ENCODE data around the gene ROR1.

ROR1 gene

DNA sequence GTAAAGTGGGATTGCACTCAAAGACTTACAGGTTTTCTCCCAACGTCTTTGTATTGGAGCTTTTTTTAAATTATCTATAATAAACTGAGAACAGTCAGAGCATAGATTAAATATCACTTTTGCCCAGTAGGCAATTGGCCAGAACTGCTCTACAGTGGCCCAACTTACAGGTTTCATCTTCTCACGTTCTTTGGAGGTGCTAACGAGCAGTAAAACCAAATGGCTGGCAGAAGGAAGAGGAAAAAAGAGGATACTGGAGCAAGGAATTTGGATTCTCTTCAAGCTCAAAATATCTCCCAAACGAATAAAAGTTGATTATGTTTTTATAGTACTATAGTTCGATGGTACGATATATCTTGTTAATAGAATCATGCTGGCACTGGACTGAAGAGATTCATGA is 201.1 kb downstream of the ROR1 start:
- no peaks in the 10 kb centered on the region for H3K79me2 ChIP-seq (ENCODE audit: insufficient read depth, low read length)
- H2AFZ ChIP-seq (ENCODE audit: low read depth, low read length): no peak overlapping the region
- TF ChIP-seq EZH2 (IDR thresholded peaks at IDR 0.05; ENCODE audit: borderline replicate concordance, low read depth, low read length, severe bottlenecking) (no peak), CTCF (IDR thresholded peaks at IDR 0.05; ENCODE audit: borderline replicate concordance, extremely low read depth, low read length, poor library complexity, severe bottlenecking) (no peak)
- no peak for ATAC-seq (ENCODE audit: insufficient read depth, low read depth)
- H3K27me3 ChIP-seq (ENCODE audit: insufficient read depth, low read length, poor library complexity): peaks cover 22% of the 10 kb centered on the region
- no peak overlapping the region for H3K4me2 ChIP-seq (ENCODE audit: insufficient read depth, low read length)
- no peak overlapping the region for H3K27ac ChIP-seq (ENCODE audit: low read length)
- H3K9ac ChIP-seq (ENCODE audit: low read depth, low read length): no peak overlapping the region
- no peaks in the 10 kb centered on the region for H3K9me3 ChIP-seq (ENCODE audit: insufficient read depth, low read length, severe bottlenecking)
- no peaks in the 10 kb centered on the region for H3K4me1 ChIP-seq (ENCODE audit: insufficient read depth, low read length)
- H4K20me1 ChIP-seq (ENCODE audit: insufficient read depth, low read length): no peaks in the 10 kb centered on the region
- no peak overlapping the region for H3K4me3 ChIP-seq (ENCODE audit: low read depth in 1 of 2, low read length in 2 of 2)
- H3K36me3 ChIP-seq (ENCODE audit: insufficient read depth, low read length): no peaks in the 10 kb centered on the region
- DNase-seq: no peak

- Histone ChIP-seq H3K4me2 (ENCODE audit: insufficient read depth, low read length) (no peak overlapping the region), H4K20me1 (ENCODE audit: insufficient read depth, low read length) (no peaks in the 10 kb centered on the region), H3K27me3 (ENCODE audit: insufficient read depth, low read length, poor library complexity) (peaks cover 22% of the 10 kb centered on the region), H2AFZ (ENCODE audit: low read depth, low read length) (no peak overlapping the region), H3K79me2 (ENCODE audit: insufficient read depth, low read length) (no peaks in the 10 kb centered on the region), H3K9me3 (ENCODE audit: insufficient read depth, low read length, severe bottlenecking) (no peaks in the 10 kb centered on the region), H3K9ac (ENCODE audit: low read depth, low read length) (no peak overlapping the region), H3K27ac (ENCODE audit: low read length) (no peak overlapping the region), H3K36me3 (ENCODE audit: insufficient read depth, low read length) (no peaks in the 10 kb centered on the region), H3K4me1 (ENCODE audit: insufficient read depth, low read length) (no peaks in the 10 kb centered on the region), H3K4me3 (ENCODE audit: low read depth in 1 of 2, low read length in 2 of 2) (no peak overlapping the region)
- DNase-seq: no peak
- no peak for ATAC-seq (ENCODE audit: insufficient read depth, low read depth)
- TF ChIP-seq CTCF (IDR thresholded peaks at IDR 0.05; ENCODE audit: borderline replicate concordance, extremely low read depth, low read length, poor library complexity, severe bottlenecking) (no peak), EZH2 (IDR thresholded peaks at IDR 0.05; ENCODE audit: borderline replicate concordance, low read depth, low read length, severe bottlenecking) (no peak)
These were observed 201.7 kb downstream of the ROR1 start for GRCh38 chr1:63975481-63975880.

- no peak overlapping the region for H2AFZ ChIP-seq (ENCODE audit: low read depth, low read length)
- no peak for DNase-seq
These were observed 202.2 kb downstream of the ROR1 start for GRCh38 chr1:63976006-63976405.

More at GRCh38 chr1:63976006-63976405, 202.2 kb downstream of the ROR1 start:
- no peaks in the 10 kb centered on the region for H3K4me1 ChIP-seq (ENCODE audit: insufficient read depth, low read length)
- H3K4me3 ChIP-seq (ENCODE audit: low read depth in 1 of 2, low read length in 2 of 2): no peak overlapping the region
- no peak for ATAC-seq (ENCODE audit: insufficient read depth, low read depth)
- H3K36me3 ChIP-seq (ENCODE audit: insufficient read depth, low read length): no peaks in the 10 kb centered on the region
- H3K27me3 ChIP-seq (ENCODE audit: insufficient read depth, low read length, poor library complexity): peaks cover 19% of the 10 kb centered on the region
- H3K4me2 ChIP-seq (ENCODE audit: insufficient read depth, low read length): no peak overlapping the region
- TF ChIP-seq EZH2 (IDR thresholded peaks at IDR 0.05; ENCODE audit: borderline replicate concordance, low read depth, low read length, severe bottlenecking) (no peak), CTCF (IDR thresholded peaks at IDR 0.05; ENCODE audit: borderline replicate concordance, extremely low read depth, low read length, poor library complexity, severe bottlenecking) (no peak)
- no peaks in the 10 kb centered on the region for H3K79me2 ChIP-seq (ENCODE audit: insufficient read depth, low read length)
- no peaks in the 10 kb centered on the region for H3K9me3 ChIP-seq (ENCODE audit: insufficient read depth, low read length, severe bottlenecking)
- H3K27ac ChIP-seq (ENCODE audit: low read length): no peak overlapping the region
- no peaks in the 10 kb centered on the region for H4K20me1 ChIP-seq (ENCODE audit: insufficient read depth, low read length)
- H3K9ac ChIP-seq (ENCODE audit: low read depth, low read length): no peak overlapping the region
